ENCODE data around the gene ING4.

GRCh38 chr12:6640497-6640896 is 22.4 kb downstream of the ING4 start:
- TF ChIP-seq EP300 (IDR thresholded peaks at IDR 0.05; ENCODE audit: borderline replicate concordance) (no peak), YY1 (IDR thresholded peaks at IDR 0.05; ENCODE audit: low read depth) (no peak), MAX (IDR thresholded peaks at IDR 0.05) (no peak), USF1 (IDR thresholded peaks at IDR 0.05) (no peak), REST (IDR thresholded peaks at IDR 0.05; ENCODE audit: low read depth) (no peak), RAD21 (IDR thresholded peaks at IDR 0.05; ENCODE audit: low read depth) (no peak)

Data from Ishikawa (cell line).